GM19351 (cell line): Measurements from ENCODE around the gene DDX23.

Experiments used
- ATAC-seq: cut with Tn5 transposase; IDR thresholded peaks from one replicate; pipeline ENCODE4 v1.9.1; 2021; ENCODE audit warnings: mild to moderate bottlenecking, moderate library complexity; ENCODE audit not compliant: unreplicated experiment

DDX23 gene

DNA sequence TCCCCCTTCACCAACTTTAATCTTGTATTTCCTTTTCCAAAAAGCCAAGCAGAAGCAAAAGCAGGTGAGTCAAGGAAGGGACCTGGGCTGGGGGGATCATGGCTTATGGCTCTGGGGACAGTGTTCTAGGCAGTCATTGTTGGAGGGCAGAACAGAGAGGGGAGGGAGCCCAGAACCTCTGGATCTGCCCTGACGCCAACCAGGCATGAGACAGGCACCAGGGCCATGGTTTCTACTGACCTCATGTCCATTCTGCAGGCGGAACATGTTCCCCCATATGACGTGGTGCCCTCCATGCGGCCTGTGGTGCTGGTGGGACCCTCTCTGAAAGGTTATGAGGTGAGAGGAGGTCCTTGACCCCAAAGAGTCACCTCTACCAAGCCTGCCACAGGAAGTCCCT, 27.1 kb downstream of the DDX23 start:
- ATAC-seq = no peak

DNA sequence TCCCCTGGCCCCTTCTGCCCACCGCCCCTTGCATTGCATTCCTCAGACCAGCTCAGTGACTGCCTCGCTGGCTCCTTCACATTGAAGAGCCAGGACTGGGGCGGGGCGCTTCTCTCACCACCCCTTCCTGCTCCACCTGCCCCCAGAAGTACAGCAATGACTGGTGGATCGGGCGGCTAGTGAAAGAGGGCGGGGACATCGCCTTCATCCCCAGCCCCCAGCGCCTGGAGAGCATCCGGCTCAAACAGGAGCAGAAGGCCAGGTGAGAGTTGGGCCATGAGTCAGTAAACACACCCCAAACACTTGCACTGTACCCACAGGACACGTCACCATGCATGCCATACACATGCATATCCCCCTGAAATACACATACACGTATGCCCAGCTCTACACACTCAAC, 27.9 kb downstream of the DDX23 start:
- no peak for ATAC-seq

DNA sequence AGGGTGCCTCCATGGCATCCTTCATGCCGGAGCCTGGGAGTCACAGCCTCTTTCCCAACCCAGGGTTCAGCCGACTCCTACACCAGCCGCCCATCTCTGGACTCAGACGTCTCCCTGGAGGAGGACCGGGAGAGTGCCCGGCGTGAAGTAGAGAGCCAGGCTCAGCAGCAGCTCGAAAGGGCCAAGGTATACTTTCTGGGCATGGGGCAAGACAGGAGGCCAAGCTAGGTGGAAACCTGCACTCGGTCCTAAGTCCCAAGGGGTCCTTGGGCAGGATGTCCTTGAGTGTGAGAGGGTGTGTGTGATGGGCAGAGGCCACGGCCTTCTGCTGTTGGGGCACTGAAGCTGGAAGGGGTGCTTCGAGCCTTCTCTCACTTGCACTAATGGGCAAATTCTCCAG, 28.7 kb downstream of the DDX23 start:
- no peak for ATAC-seq

DNA sequence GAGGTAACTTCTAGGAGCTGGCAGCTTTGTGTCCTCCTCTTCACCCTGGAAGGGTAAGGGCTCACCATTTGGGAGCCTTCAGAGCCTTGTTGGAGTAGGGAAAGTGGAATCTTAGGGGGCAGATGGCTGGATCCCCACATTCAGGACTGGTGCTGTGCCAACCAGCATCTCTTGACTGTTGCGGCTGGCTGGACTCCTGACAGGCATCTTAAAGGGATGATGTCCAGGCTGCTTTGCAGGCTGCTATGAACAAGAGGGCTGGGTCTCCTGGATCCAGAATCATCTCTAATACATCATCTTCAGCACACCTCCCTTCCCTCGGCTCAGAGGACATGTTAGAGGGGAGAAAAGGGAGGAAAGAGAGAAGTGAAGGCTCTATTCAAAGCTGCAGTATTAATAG, 29.3 kb downstream of the DDX23 start:
- no peak for ATAC-seq

DNA sequence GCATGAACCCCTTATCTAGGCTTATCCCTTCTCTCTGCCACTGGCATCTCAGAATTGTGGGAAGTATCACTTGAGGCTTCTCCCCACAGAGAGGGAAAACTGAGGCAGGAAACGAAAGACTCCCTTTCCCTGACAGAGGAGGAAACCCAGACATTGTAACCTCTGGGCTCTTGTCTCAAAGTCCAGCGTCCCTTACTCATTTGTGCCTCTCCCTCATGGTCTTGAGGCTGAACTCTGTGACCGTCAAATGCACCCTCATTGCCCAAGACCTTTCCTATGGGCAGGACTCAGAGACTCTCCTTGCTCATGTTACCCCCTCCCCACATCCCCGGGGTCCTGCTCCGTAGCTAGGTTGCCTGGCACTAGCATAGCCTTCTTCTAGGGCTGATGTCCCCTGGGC, 29.8 kb downstream of the DDX23 start:
- ATAC-seq = no peak

DNA sequence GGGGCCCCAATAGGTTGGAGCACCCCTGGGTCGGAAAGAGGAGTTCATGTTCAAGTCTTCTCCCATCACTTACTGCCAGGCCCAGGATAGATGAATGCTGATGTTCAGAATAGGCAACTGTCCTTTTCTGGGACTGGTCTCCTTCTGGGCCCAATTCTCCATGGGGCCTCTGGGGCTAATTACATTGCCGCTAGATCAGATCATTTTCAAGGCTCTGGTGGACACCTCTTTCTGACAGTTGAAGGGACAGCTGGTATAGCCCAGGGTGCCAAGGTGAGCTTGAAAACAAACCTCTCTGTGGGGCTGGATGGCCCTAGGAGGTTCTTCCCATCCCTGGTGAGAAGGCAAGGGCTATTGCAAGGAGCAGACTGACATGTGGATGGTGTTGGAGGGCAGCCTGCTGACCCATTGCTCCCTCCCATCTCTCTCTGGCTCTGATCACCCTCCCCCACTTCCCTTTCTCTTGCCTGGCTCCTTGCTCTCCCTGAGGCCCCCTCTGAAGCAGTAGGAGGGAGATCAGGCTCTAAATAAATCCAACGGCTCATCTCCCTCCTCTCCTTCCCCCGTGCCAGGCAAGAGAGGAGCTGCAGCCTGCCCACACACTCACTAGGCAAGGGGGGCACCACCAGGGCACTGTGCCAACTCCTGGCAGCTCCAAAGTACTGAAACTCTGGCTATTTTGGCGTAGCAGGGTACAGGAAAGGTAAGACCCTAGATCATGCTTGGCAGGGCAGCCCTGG, 31.8 kb downstream of the DDX23 start:
- ATAC-seq = no peak

DNA sequence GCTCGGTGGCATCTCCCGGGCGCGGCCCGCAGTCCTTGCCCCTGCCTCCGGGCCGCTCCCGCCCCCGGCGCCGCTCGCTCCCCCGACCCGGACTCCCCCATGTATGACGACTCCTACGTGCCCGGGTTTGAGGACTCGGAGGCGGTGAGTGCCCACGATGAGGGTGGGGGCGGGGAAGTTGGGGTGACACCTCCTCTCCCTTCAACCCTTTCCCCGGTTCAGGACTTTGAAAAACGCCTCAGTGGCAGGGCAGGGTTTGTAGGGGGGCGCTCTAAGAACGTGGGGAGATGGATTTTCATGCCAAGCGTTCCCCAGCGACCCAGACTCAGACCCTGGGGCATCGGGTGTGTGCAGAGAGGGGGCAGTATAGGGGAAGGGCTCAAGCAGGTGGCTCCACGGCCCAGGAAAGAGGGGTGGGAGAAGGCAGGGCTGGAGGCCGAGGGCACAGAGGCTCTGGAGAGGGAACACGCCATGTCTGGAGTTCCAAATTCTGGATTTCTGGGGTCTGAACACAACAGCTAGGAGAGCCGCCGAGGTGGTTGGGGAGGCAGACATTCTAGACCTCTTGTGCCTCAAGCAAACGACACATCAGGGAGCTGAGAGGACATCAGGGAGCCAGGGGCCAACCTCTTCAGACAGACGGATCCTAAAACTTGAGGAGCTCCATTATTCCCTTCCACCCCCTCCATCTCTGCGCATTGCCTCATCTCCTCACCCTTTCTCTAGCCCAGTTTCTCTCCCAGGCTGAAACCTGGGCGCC, 33.0 kb downstream of the DDX23 start:
- ATAC-seq = no peak

DNA sequence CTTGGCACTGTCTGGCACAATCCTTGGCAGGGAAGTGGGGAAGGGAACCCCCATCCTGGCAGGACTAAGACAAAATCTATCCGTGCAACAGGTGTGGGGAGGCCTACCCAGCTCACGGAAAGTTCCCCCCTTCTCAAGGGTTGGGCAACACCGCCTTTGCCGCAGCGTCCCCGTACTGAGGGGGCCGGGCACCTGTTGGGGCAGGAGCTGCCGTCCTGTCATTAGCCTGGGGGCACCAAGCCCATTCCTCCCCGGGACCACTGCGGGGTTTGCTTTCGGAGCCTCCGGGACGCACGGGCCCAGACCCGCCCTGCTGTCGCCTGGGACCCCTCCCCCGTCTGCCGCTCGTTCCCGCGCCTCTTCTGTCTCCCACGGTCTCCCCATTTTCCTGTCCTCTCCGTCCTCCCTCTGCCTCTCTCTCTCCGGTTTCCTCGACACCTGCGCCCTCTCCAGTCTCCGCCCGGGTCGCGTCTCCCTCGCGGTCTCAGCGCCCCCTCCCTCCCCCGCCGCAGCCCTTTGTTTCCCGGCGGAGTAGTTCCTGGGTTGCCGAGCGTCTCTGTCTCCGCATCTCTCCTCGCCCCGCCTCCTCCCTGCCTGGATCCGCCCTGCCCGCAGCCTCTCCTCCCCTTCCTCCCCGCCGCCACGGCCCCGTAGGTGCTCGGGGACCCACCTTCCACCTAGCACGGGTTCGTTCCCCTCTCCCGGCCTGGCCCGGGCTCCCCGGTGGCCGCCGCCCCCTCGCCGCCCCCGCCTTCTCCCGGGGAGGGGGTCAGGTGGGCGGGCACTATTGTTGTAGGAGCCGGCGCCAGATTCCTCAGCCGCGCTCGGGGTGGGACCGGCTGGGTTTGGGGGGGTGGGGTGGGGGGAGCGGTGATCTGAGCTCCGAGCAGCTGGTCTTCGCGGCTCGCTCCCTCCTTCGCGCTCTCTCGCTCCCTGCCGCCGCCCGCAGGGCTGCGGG, 33.8 kb downstream of the DDX23 start, which contains the start of gene CACNB3:
CACNB3 (plus strand) TSS at position 624 of the 958 bp plus-strand sequence. CDS start 434 bp downstream, outside the sequence.
- no peak for ATAC-seq

DNA sequence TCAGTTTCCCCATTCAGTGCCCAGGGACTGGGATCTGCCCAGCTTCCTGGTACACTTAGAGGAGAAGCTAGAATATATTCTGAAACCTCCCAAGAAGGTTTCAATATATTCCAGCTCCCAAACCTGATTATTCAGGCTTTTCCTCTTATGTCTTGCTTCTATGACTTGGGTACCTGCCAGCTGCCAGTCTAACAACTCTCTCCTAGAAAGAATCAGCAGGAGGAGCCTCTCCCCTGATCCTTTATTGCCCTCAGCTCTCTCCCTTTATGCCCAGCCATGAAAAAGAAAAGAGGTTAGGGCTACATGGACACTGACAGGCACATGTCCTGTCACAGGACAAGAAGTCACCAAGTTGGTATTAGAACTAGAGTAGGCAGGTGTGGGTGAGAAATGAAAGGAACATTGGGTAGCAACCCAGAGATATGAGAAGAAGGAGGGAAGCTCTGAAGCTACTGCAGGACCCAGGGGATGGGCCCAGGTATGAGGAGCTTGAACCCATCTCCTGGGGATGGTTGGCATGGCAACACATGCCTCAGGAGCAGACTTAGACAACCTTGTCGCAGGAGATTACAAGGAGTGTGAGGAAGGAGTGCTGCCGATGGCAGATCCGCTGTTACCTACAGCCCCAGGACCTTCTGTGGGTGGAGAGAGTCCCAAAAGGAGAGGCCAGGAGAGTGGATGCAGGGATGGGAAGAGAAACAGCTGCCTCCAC, 35.7 kb downstream of the DDX23 start:
- ATAC-seq = no peak

DNA sequence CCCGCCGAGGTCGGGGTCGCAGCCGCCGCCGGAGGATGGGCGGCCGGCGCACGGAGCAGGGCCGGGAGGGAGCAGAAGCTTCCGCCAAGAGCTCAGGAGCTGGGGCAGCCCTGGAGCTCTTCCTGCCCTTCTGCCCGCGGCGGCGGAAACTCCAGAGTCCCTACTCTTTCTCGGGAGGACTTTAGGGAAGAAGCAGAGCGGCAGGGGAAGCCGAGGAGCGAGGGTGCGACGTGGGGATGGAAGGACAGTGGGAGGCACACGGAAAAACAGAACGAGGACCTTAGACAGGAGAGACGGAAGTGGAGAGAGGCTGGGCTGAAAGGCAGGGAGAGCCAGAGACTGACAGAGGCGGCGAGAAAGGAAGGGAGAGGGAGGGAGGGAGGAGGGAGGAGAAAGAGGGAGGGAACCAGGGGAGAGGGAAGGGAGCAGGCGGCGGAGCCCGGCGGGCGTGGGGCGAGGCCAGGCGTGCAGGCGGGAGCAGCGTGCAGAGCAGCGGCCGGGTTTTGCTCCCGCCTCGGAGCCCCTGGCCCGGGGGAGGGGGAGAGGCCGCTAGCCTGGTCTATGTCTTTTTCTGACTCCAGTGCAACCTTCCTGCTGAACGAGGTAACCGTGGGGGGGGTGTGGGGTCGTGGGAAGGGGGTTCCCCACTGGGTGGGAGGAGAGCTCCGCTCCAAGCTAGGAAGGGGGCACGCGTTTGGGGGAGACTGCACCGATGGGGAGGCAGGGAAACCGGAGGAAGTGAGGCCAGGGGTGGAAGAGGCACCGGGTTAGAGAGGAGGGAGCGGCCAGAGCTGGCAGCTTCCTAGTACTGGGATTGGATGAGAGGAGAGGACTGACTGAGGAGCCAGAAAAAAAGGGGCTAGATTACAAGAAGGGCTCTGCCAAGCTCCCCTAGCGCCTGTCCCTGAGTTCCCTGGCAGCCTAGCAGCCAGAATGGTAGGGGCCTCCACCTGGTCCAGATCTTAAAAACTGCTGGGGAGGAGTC, 36.5 kb downstream of the DDX23 start:
- peak; percentile 29 for ATAC-seq

DNA sequence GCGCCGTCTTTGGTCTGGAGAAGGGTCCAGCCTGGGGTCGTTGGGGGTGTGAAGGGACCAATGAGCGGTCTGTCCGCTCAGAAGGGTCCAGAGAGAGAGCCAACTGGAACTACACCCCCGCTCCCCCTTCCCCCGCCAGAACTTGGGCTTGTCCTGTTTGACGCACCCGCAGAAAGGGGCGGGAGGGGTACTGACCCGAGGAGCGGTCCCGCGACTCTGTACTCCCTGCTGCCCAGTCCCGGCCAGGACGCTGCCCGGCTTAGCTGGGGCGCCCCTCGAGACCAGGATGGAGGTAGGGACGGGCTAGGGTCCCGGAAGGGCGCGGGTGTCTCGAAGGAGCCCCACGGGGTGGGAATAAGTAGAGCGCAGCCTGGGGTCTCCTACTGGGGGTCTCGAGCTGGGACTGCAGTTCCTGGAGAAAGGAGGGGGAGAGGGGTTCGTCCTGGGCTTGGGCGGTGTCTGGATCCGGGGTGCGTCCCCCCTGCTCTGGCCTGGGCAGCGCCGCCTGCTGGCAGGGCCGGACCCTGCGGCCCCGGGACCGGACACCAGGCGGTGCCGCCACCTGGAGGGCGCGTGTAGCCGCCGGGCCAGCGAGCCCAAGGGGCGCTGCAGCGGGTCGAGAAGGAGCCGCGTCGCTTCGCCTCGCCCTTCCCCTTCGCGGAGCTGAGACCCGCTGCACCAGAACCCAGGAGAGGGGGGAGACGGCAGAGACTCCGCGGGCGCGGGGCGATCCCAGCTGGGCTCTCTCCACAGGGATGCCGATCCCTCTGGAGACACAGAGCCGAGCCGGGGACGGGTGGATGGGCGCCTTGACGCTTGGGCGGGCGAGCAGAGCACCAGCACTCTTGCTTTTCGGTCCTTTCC, 37.5 kb downstream of the DDX23 start:
- peak; percentile 79 for ATAC-seq

DNA sequence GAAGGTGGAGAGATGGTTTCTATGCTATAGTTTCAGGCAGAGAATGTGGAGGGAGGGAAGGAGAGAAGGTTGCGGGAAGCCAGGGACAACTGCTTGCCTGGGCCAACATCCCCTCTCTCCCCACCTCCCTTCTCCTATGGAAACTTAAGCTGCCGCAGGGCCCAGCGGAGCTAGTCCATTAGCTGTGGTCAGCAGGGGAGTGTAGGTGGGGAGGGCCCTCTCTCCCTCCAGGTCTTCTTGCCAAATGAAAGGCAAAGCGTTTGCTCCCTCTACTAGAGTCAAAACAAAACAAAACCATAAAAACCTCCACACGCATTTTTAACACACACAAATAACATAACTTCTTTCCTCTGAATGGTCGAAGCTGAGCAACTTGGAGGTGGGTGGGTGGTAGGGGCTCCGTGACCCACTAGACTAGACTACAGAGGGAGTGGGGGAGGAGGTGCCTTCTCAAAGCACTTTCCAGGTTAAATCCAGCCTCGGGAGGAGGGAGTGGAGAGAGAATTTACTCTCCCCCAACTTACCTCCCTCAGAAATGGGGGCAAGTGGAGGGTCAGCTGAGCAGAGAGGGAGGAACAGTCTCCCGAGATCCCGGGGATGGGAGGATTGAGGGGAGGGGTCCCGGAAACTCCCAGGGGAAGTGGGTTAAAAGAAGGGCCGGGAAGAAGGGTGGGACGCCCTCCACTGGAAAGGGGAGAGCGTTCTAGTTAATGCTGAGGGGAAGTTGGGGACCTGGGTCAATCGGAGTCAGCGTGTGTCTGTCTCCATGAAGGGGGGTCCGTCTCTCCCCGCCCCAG, 38.3 kb downstream of the DDX23 start:
- ATAC-seq = no peak

DNA sequence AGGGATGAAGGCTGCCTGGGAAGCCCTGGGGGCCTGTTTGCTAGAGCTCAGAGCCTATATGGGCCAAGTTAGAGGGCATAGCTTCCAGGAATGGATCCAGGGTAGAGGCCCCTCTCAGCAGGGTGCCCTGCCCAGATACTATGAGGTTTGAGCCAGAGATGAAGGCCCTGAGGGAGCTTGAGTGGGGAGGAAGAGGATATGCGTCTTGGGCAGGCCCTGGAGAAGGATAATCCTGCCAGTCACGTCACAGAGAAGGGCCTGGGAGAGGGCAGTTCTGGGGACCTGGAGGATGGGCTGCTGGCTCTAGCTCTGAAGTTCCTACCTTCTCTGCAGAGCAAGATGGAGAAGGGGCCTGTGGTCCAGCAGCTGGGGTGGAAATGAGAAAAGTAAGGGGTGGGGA, 39.6 kb downstream of the DDX23 start:
- no peak for ATAC-seq

DNA sequence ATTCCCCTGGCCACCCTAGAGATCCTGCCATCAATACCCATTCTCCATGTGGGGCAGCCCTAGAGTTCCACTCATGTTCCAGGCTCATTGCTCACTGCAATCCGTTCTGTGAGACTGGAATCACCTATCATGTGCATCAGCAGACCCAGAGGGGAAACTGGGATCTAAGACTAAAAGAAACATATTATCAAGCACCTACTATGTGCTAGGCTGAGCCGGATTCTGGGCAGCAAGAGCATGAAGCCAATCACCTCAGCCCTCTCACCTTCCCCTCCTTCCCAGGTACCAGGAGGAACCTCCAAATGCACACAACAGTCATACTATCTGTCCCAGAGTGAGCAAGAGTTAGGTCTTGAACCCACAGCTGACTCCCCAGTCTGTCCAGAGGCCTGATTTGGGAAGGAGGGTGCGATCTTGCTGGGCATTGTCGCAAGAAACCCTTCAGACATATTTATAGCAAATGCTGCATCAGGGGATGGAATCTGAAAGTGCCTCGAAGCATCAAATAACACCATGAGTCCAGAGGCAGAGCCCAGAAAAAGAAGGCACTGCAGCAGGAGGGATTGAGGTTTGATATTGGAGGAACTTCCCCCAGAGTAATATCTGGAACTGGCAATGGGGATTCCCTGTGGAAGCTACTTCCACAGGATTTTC, 40.4 kb downstream of the DDX23 start:
- ATAC-seq = no peak

DNA sequence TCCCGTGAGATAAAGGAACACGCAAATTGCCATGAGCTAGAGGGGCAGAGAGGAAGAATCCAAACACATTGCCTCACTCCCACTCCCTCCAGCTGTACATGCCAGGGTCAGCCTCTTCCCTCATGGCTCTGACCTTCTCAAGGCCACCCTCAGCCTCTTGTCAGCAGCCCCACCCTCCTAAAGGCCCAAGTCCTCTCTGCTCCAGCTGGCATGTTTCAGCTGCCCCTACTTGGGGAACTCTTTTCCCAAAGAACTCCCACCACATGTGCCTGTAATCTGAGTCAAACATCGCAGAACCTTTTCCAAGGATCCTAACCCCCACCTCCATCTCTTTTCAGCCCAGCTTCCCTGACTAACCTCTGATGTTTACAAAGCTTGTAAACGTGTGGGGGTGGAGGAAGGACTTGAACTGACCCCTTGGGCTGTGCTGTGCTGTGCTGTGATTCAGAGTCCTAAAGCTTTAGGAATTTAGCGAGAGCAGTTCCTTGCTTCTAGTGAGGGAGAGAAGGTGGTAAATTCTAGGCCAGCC, 41.0 kb downstream of the DDX23 start:
- no peak for ATAC-seq

DNA sequence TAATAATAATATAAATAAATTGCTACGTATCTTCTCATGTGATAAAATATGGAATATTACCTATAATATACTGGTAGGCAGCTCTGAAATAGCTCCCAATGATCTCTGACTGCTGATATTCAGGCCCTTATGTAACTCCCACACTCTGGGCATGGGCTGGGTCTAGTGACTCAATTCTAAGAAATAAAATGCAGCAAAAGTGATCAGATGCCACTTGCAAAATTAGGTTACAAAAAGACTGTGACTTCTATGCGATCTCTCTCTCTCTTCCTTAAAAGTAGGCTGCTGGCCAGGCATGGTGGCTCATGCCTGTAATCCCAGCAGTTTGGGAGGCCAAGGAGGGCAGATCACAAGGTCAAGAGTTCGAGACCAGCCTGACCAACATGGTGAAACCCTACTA, 44.0 kb downstream of the DDX23 start:
- ATAC-seq = no peak

DNA sequence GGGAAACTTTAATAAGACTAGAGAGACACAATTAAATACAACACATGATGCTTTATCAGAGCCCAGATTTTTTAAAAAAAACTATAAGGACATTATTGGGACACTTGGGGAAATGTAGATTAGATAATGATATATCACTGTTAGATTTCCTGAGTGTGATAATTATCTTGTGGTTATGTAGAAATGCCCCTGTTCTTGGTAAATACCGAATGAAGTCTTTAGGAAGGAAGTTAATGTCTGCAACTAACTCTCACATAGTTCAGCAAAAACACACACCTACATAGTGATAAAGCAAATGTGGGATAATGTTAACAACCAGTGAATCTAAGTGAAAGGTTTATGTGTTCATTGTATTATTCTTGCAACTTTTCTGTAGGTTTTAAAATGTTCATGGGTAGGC, 48.3 kb downstream of the DDX23 start:
- no peak for ATAC-seq
